K562 (cell line): ENCODE results near the gene RIPOR2. TPM values are rescaled to one million over a fixed set of nuclear protein-coding genes. Genes with fewer than 3 reads are reported as not detected.

Experiments
- ATAC-seq: fragments of 200-7000 bp; cut with Tn5 transposase; 3 replicates; pipeline ENCODE4 v1.9.1; 2020; ENCODE audit warnings: moderate library complexity
- BruUV-seq: library from RNA; stranded (reverse); fragments of 400-500 nt; replicated peaks from 2 replicates; lab custom pipeline; 2021; lab: Mats Ljungman, UMichigan
- CTCF ChIA-PET: fragments of 300-600 bp; formaldehyde crosslinking; extraction: SDS; loops from one replicate; lab custom pipeline; 2021; ENCODE audit warnings: low intra/inter-chr PET ratio; lab: Yijun Ruan, JAX
- POLR2A ChIA-PET: fragments of 300-600, 350-650 bp; sonication (Branson Sonifier 250); formaldehyde crosslinking; extraction: SDS; loops from one replicate; lab custom pipeline; 2021; ENCODE audit warnings: antibody characterized with exemption, inconsistent platforms; lab: Yijun Ruan, JAX
- DNase-seq, 4 experiments: peaks; one replicate each; pipeline versions ENCODE4 v3.0.0 to v3.0.0-alpha.2; 2011 to 2018; ENCODE audit warnings: low spot score in 3 of 4, mixed read lengths in 3 of 4; ENCODE audit errors: extremely low read depth in 1 of 4
- FAIRE-seq: peaks from 2 replicates; lab custom pipeline; 2011; peaks lifted over from hg19 to GRCh38; lab: Jason Lieb, UNC
- H2AFZ ChIP-seq: 2 replicates; pipeline ENCODE4 v1.6.0; 2011; ENCODE audit warnings: low read depth, low read length, control low read depth, inconsistent platforms
- H3K27ac ChIP-seq: fragments of 200-600 bp; 3 replicates; pipeline ENCODE4 v1.8.0; 2011; ENCODE audit warnings: low read depth, mild to moderate bottlenecking, control low read depth, inconsistent platforms, low read length, moderate library complexity, mixed read lengths; ENCODE audit errors: extremely low read depth
- H3K27me3 ChIP-seq, 2 experiments: fragments of 300-600 bp in 1 of 2; 2 replicates in 1 of 2; 3 replicates in 1 of 2; pipeline versions ENCODE4 v1.6.0 to v1.8.0; 2011; ENCODE audit warnings: inconsistent platforms in 2 of 2, low read length in 2 of 2, mild to moderate bottlenecking in 1 of 2, mixed read lengths in 1 of 2, moderate library complexity in 1 of 2; ENCODE audit not compliant: control insufficient read depth in 2 of 2, insufficient read depth in 2 of 2
- H3K36me3 ChIP-seq: fragments of 300-600 bp; 3 replicates; pipeline ENCODE4 v1.8.0; 2011; ENCODE audit warnings: mild to moderate bottlenecking, low read length, inconsistent platforms; ENCODE audit not compliant: control insufficient read depth, insufficient read depth
- H3K4me1 ChIP-seq, 2 experiments: fragments of 200-600 bp in 1 of 2; replicated peaks in 1 of 2; 2 replicates in 1 of 2; 3 replicates in 1 of 2; pipeline versions ENCODE4 v1.5.1 to v1.8.0; 2011; ENCODE audit warnings: inconsistent platforms in 2 of 2, low read length in 2 of 2, mild to moderate bottlenecking in 1 of 2, mixed read lengths in 1 of 2, moderate library complexity in 1 of 2; ENCODE audit not compliant: control insufficient read depth in 2 of 2, insufficient read depth in 2 of 2
- H3K4me2 ChIP-seq: 2 replicates; pipeline ENCODE4 v1.6.1; 2011; ENCODE audit warnings: low read length, control low read depth, inconsistent platforms, mixed read lengths; ENCODE audit not compliant: insufficient read depth
- H3K4me3 ChIP-seq: fragments of 200-600 bp; sonication (generic), shearing (Covaris generic); 2 replicates; pipeline ENCODE4 v1.5.1; 2016; ENCODE audit warnings: control low read depth, inconsistent platforms
- H3K79me2 ChIP-seq: fragments of 200-600 bp; 3 replicates; pipeline ENCODE4 v1.8.0; 2011; ENCODE audit warnings: low read length, inconsistent platforms; ENCODE audit not compliant: control insufficient read depth, insufficient read depth
- H3K9ac ChIP-seq, 2 experiments: 2 replicates each; pipeline versions ENCODE4 v1.6.0 to v1.6.1; 2011; ENCODE audit warnings: low read depth in 2 of 2, low read length in 2 of 2, control low read depth in 1 of 2, inconsistent platforms in 1 of 2, mild to moderate bottlenecking in 1 of 2, mixed read lengths in 1 of 2; ENCODE audit not compliant: insufficient read depth in 1 of 2
- H3K9me1 ChIP-seq: one replicate; pipeline ENCODE4 v1.6.0; 2011; ENCODE audit warnings: inconsistent platforms, mild to moderate bottlenecking, low read length, moderate library complexity; ENCODE audit not compliant: control insufficient read depth, insufficient read depth
- H3K9me3 ChIP-seq: replicated peaks from 2 replicates; pipeline ENCODE4 v1.5.1; 2011; ENCODE audit warnings: low read depth, low read length, inconsistent platforms; ENCODE audit not compliant: control insufficient read depth, insufficient read depth
- H4K20me1 ChIP-seq: replicated peaks from 2 replicates; pipeline ENCODE4 v1.6.1; 2011; ENCODE audit warnings: low read length, inconsistent platforms, mixed read lengths; ENCODE audit not compliant: control insufficient read depth, insufficient read depth
- HMG20A ChIP-seq: fragments of 450-650 bp; formaldehyde crosslinking; conservative IDR thresholded peaks from 2 replicates; pipeline ENCODE4 v1.4.0; 2020; ENCODE audit warnings: mild to moderate bottlenecking, mixed read lengths
- HNRNPLL ChIP-seq: fragments of 200-400 bp; formaldehyde crosslinking; IDR thresholded peaks from 2 replicates; pipeline ENCODE4 v1.6.1; 2017; ENCODE audit warnings: low read length, low read depth, mild to moderate bottlenecking; ENCODE audit not compliant: poor library complexity, severe bottlenecking
- HOXB6 ChIP-seq: fragments of 250-450 bp; sonication (Bioruptor Pico); IDR thresholded peaks from 2 replicates; pipeline ENCODE4 v1.5.1; 2022; ENCODE audit warnings: mild to moderate bottlenecking, borderline replicate concordance
- KLF1 ChIP-seq: fragments of 450-650 bp; IDR thresholded peaks from 2 replicates; pipeline ENCODE4 v1.6.1; 2016; ENCODE audit warnings: missing genetic modification characterization, missing compliant biosample characterization
- NFE2 ChIP-seq: IDR thresholded peaks from 2 replicates; pipeline ENCODE4 v1.6.1; 2014; ENCODE audit warnings: antibody characterized with exemption, low read depth
- NR2F6 ChIP-seq: fragments of 450-650 bp; formaldehyde crosslinking; IDR thresholded peaks from 2 replicates; pipeline ENCODE4 v1.4.0; 2020; ENCODE audit warnings: mild to moderate bottlenecking
- RBM34 ChIP-seq: fragments of 200-400 bp; formaldehyde crosslinking; IDR thresholded peaks from 2 replicates; pipeline ENCODE4 v1.6.1; 2018; ENCODE audit warnings: low read length, borderline replicate concordance; ENCODE audit not compliant: insufficient read depth
- RFX1 ChIP-seq: fragments of 450-650 bp; IDR thresholded peaks from 2 replicates; pipeline ENCODE4 v1.6.1; 2016; ENCODE audit warnings: mild to moderate bottlenecking, moderate library complexity
- RHOXF2B ChIP-seq: fragments of 250-450 bp; sonication (Bioruptor Pico); conservative IDR thresholded peaks from 2 replicates; pipeline ENCODE4 v1.5.1; 2021
- TCF3 ChIP-seq: sonication (generic); formaldehyde crosslinking; IDR thresholded peaks from 2 replicates; pipeline ENCODE4 v1.4.0; 2020; ENCODE audit warnings: mild to moderate bottlenecking, missing genetic modification reagents
- ZNF217 ChIP-seq: sonication (generic); formaldehyde crosslinking; IDR thresholded peaks from 2 replicates; pipeline ENCODE4 v1.8.0; 2022; ENCODE audit warnings: mild to moderate bottlenecking, missing genetic modification reagents
- ZNF282 ChIP-seq: sonication (generic); formaldehyde crosslinking; IDR thresholded peaks from 2 replicates; pipeline ENCODE4 v1.8.1; 2023; ENCODE audit warnings: missing genetic modification reagents
- WGBS: fragments of 100-300 bp; shearing (Covaris generic); methylation state at CpG from one replicate; pipeline ENCODE4 v1.1.6; 2016; ENCODE audit warnings: low coverage, mixed read lengths; ENCODE audit not compliant: insufficient coverage; ENCODE audit errors: missing lambda C conversion rate; 5-methylcytosine and 5-hydroxymethylcytosine counted together
- in situ Hi-C: fragments of 300-500 bp; cut with MboI; formaldehyde crosslinking; loops from 4 replicates; pipeline ENCODE4 v1.15.0; 2018; ENCODE audit warnings: inconsistent platforms, mixed read lengths
- intact Hi-C: fragments of 100-400 bp; cut with micrococcal nuclease; formaldehyde crosslinking; loops from 2 replicates; pipeline ENCODE4 v1.14.2; 2022
- polyA plus RNA-seq, 8 experiments: library from polyadenylated mRNA; depleted of rRNA in 4 of 8; stranded (reverse) in 5 of 8; unstranded in 3 of 8; fragments of >200 nt; fragmentation: Nextera tagmentation in 2 of 8; fragmentation: Illumina TruSeq in 1 of 8; extraction: Ambion mirVana in 2 of 8; extraction: Trizol in 1 of 8; gene quantifications; 2 replicates each; pipeline versions ENCODE4 v1.2.1 to v1.2.3, GENCODE V29; 2011 to 2014; ENCODE audit warnings: inconsistent platforms in 1 of 8, missing spikeins in 1 of 8
- total RNA-seq, 7 experiments: library from RNA; depleted of rRNA in 6 of 7; stranded (reverse); fragments of >200 nt in 6 of 7; fragmentation: Illumina TruSeq in 2 of 7; extraction: Trizol in 2 of 7; gene quantifications; 2 replicates each; pipeline versions ENCODE4 v1.2.1 to v1.2.3, GENCODE V29; 2011 to 2021; ENCODE audit warnings: low replicate concordance in 1 of 7
- TF ChIP-seq, protein P1 (sequence below): fragments of 450-650 bp; formaldehyde crosslinking; IDR thresholded peaks from 2 replicates; pipeline ENCODE4 v1.4.0; 2020; ENCODE audit warnings: mild to moderate bottlenecking, moderate library complexity

The RIPOR2 gene
- total and polyA plus RNA-seq, 9 of the 15 experiments (the other 6 are each of a cell fraction or from before 2014, with no cell fraction given) = 0.04 to 1.0 (median 0.47) TPM; not detected in 2

DNA sequence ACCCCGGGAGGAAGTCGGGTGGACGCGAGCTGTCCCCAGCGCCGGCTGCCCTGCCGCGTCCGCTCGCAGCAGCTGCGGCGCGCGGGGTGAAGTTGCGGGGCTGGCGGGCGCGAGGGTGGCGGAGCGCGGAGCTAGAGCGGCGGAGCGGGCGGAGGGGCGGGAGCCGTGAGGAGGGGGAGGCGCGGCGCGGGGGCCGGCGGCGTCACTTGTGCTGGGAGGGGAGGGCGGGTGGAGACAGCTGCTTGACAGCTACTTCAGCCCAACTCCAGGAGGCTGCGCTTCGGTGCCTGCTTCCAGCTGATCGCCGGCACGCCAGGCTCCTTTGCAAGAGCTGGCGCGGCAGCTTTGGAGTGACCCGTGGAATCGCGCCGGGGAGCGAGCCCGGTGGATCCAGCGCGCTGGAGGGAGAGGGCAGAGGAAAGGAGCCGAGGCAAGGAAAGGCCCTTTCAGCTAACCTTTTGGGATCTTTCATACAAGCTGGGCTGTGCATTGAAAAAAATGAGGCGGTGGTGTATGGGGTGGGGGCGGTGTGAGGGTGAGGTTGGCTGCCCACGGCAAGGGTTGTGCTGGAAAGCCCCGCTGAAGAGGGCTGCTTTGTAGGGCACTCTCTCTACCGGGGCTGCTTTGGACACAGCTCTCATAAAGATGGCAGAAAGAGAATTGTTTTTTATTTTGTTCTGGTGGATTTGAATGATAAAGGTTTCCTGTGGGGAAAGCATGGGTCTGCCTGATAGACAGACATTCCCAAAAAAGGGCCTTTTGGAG, 24.6 kb downstream of the RIPOR2 start:
- Histone ChIP-seq H4K20me1 (0 out of 2 replicates have a peak, but pooled peaks cover 3% of the 10 kb centered on the region), H3K4me3 (no peak overlapping the region), H3K36me3 (no peaks in the 10 kb centered on the region), H3K9me1 (no peaks in the 10 kb centered on the region), H3K9ac (no peak overlapping the region), H3K4me1 (peaks cover 0 to 3% of the 10 kb centered on the region in 2 experiments; a peak in 2 of 5 replicates), H3K9me3 (no peaks in the 10 kb centered on the region), H3K27me3 (peaks cover 35 to 45% of the 10 kb centered on the region in 2 experiments), H3K4me2 (no peak overlapping the region), H3K79me2 (no peaks in the 10 kb centered on the region), H3K27ac (no peak overlapping the region), H2AFZ (no peak overlapping the region)
- WGBS = 5% methylated on average over 28 of the region's 56 CpGs
- ChIA-PET POLR2A (interaction anchor here (0.7 kb wide), 1 partner anchor 80 kb away, joined by 3 read pairs; no protein-coding TSS in a partner anchor), CTCF (no interaction called here)
- no peak for ATAC-seq
- in situ Hi-C loops (no loop called here), intact Hi-C loops (no loop called here)
- TF ChIP-seq NR2F6 (CRISPR knock-in tag) (no peak), NFE2 (no peak), RHOXF2B (CRISPR knock-in tag) (no peak), RBM34 (no peak), KLF1 (tag) (no peak), ZNF217 (CRISPR knock-in tag) (no peak), ZNF282 (CRISPR knock-in tag) (no peak), TCF3 (CRISPR knock-in tag) (no peak), HNRNPLL (no peak), HOXB6 (CRISPR knock-in tag) (no peak), HMG20A (CRISPR knock-in tag) (no peak), RFX1 (no peak)
- TF ChIP-seq, protein P1, sequence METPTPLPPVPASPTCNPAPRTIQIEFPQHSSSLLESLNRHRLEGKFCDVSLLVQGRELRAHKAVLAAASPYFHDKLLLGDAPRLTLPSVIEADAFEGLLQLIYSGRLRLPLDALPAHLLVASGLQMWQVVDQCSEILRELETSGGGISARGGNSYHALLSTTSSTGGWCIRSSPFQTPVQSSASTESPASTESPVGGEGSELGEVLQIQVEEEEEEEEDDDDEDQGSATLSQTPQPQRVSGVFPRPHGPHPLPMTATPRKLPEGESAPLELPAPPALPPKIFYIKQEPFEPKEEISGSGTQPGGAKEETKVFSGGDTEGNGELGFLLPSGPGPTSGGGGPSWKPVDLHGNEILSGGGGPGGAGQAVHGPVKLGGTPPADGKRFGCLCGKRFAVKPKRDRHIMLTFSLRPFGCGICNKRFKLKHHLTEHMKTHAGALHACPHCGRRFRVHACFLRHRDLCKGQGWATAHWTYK = no peak
- FAIRE-seq = no peak
- BruUV-seq = no TSS peak
- DNase-seq = no peak
